Activated CD8-positive, alpha-beta T cell treated with anti-CD3 and anti-CD28 coated beads for 36 hours (primary cell): ENCODE measurements around the gene PRKG1. TPM values are rescaled to one million over a fixed set of nuclear protein-coding genes. Genes with fewer than 3 reads are reported as not detected.

Source experiments
- ATAC-seq: fragments of 200-7000 bp; cut with Tn5 transposase; one replicate; pipeline ENCODE4 v1.10.0; 2021; ENCODE audit warnings: mild to moderate bottlenecking, moderate library complexity
- CTCF ChIA-PET: fragments of 350-600 bp; sonication (Branson Sonifier 250); formaldehyde crosslinking; loops from one replicate; lab custom pipeline; 2021; ENCODE audit warnings: antibody characterized with exemption; lab: Charles Lee
- POLR2A ChIA-PET: fragments of 350-600 bp; sonication (Branson Sonifier 250); formaldehyde crosslinking; loops from one replicate; lab custom pipeline; 2021; ENCODE audit warnings: antibody characterized with exemption; lab: Charles Lee
- DNase-seq: peaks from one replicate; pipeline ENCODE4 v3.0.0-alpha.2; 2020
- H3K27ac Mint-ChIP-seq: one replicate; pipeline ENCODE4 v1.8.0; 2021; ENCODE audit warnings: mild to moderate bottlenecking, mixed read lengths
- H3K27me3 Mint-ChIP-seq: one replicate; pipeline ENCODE4 v1.8.0; 2021; ENCODE audit warnings: mixed read lengths
- H3K36me3 Mint-ChIP-seq: one replicate; pipeline ENCODE4 v1.8.0; 2021; ENCODE audit warnings: low read depth, mixed read lengths
- H3K4me1 Mint-ChIP-seq: one replicate; pipeline ENCODE4 v1.8.0; 2021; ENCODE audit warnings: low read depth, mixed read lengths
- H3K4me3 Mint-ChIP-seq: one replicate; pipeline ENCODE4 v1.8.0; 2021; ENCODE audit warnings: mild to moderate bottlenecking, moderate library complexity, mixed read lengths
- H3K9me3 Mint-ChIP-seq: one replicate; pipeline ENCODE4 v1.8.0; 2021; ENCODE audit warnings: mixed read lengths
- intact Hi-C: fragments of 100-400 bp; cut with micrococcal nuclease; formaldehyde crosslinking; loops from one replicate; pipeline ENCODE4 v1.10.0; 2022
- total RNA-seq, 2 experiments: library from RNA; stranded (reverse); gene quantifications; one replicate each; pipeline ENCODE4 v1.2.3, GENCODE V29; 2021
- TF ChIP-seq, protein P1 (sequence below): fragments of 200-600 bp; IDR thresholded peaks from one replicate; pipeline ENCODE4 v1.8.0; 2022; ENCODE audit warnings: antibody characterized with exemption, mild to moderate bottlenecking

PRKG1 gene
- total RNA-seq, 2 experiments from 2014 or later, result not detected

DNA sequence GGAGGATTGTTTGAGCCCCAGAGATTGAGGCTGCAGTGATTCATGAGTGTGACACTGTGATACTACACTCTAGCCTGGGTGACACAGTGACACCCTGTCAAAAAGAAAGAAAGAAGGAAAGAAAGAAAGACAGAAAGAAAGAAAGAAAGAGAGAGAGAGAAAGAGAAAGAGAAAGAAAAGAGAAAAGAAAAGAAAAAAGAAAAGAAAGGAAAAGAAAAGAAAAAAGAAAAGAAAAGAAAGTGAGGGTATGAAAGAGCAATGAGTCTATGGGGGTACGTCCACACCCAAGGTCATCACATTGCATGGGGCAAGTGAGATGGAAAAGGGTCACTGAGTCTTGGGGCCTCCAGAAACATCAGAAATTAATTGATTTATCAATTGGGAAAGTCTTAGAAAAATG is 760.3 kb downstream of the PRKG1 start:
- Mint-ChIP-seq H3K27me3 (peaks cover 2% of the 10 kb centered on the region), H3K36me3 (no peaks in the 10 kb centered on the region), H3K27ac (no peak overlapping the region), H3K9me3 (peaks cover 2% of the 10 kb centered on the region), H3K4me3 (no peak overlapping the region), H3K4me1 (no peaks in the 10 kb centered on the region)
- ATAC-seq (no peak), DNase-seq (no peak)
- TF ChIP-seq, protein P1, sequence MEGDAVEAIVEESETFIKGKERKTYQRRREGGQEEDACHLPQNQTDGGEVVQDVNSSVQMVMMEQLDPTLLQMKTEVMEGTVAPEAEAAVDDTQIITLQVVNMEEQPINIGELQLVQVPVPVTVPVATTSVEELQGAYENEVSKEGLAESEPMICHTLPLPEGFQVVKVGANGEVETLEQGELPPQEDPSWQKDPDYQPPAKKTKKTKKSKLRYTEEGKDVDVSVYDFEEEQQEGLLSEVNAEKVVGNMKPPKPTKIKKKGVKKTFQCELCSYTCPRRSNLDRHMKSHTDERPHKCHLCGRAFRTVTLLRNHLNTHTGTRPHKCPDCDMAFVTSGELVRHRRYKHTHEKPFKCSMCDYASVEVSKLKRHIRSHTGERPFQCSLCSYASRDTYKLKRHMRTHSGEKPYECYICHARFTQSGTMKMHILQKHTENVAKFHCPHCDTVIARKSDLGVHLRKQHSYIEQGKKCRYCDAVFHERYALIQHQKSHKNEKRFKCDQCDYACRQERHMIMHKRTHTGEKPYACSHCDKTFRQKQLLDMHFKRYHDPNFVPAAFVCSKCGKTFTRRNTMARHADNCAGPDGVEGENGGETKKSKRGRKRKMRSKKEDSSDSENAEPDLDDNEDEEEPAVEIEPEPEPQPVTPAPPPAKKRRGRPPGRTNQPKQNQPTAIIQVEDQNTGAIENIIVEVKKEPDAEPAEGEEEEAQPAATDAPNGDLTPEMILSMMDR, result no peak
- ChIA-PET POLR2A (no interaction called here), CTCF (no interaction called here)
- intact Hi-C loops, result no loop called here

DNA sequence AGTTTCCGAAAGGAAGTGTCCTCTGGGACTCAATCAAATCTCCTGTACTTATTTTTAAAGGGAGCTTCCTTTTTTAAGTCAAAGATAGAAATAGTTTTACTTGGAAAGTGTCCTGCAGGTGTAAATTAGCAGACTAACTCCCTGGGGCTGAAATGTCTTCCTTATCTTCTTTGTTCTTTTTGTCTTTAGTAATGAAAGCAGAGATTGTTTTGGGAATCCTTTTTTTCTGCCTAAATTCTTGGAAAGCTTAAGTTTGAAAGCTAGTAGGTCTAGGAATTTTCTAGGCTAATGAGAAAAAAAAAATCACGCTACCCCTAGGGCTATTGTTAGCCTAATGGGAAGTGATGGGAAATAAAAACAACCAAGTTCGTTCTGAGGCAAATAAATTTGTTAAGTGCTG is 764.2 kb downstream of the PRKG1 start:
- TF ChIP-seq, protein P1, result no peak
- H3K4me3 Mint-ChIP-seq, result no peak overlapping the region
- intact Hi-C loops, result no loop called here
- H3K27ac Mint-ChIP-seq, result no peak overlapping the region
- DNase-seq (no peak), ATAC-seq (no peak)
- H3K36me3 Mint-ChIP-seq, result no peaks in the 10 kb centered on the region
- CTCF ChIA-PET, result interaction anchor here (0.7 kb wide), 1 partner anchor 24 kb away, joined by 3 read pairs; no protein-coding TSS in a partner anchor
- no peaks in the 10 kb centered on the region for H3K4me1 Mint-ChIP-seq
- POLR2A ChIA-PET, result no interaction called here
- peaks cover 2% of the 10 kb centered on the region for H3K27me3 Mint-ChIP-seq
- H3K9me3 Mint-ChIP-seq, result peaks cover 2% of the 10 kb centered on the region

DNA sequence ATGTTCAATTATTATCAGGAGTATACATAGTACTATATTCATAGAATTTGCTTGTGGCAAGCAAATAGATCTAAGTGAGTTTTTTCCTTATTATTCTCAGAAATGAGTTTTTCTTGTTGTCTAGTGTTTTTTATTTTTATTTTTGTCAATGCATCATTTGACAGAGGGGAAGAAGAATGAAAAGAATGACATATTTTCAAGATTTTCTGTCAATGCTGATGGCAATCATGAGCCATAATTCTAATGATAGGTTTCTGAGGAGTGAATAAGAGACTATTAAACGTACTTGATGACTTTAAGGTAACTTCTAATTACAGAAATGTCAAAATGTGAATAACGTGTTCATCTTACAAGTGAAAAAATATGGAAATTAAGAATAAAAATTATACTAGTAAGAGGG is 769.7 kb downstream of the PRKG1 start:
- Mint-ChIP-seq H3K4me3 (no peak overlapping the region), H3K36me3 (no peaks in the 10 kb centered on the region), H3K27ac (no peak overlapping the region), H3K9me3 (no peaks in the 10 kb centered on the region), H3K27me3 (no peaks in the 10 kb centered on the region), H3K4me1 (no peaks in the 10 kb centered on the region)
- ChIA-PET POLR2A (no interaction called here), CTCF (no interaction called here)
- TF ChIP-seq, protein P1, result no peak
- DNase-seq (no peak), ATAC-seq (no peak)
- intact Hi-C loops, result no loop called here

DNA sequence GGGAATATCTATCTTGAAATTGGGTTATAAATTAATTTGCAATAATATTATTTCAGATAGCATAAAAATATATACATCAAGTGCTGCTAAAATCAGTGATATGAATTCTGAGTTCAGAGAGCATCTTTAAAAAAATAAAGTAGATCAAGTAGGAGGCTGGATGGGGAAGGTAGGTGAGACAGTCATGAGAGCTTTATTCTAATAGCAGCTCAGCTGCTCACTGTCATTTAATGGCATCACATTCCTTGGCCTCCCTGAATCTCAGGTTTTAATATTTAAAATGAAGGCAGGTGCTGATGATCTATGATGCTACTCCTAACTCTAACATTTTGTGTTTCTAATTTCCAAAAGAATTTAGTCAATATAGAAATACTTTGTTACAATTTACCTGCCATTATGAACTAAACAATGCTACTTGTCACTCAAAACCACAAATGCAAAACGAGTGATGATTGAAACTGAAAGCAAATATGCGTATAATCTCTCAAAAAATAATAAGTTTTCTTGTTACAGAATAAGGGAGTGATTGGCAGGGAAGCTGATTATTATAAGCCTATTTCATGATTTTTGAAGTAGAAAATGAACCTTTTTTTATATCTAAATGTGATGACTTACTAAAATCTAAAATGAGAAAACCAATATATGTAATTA is 772.7 kb downstream of the PRKG1 start:
- no peak overlapping the region for H3K27ac Mint-ChIP-seq
- ChIA-PET CTCF (no interaction called here), POLR2A (no interaction called here)
- H3K4me1 Mint-ChIP-seq, result no peaks in the 10 kb centered on the region
- no peaks in the 10 kb centered on the region for H3K9me3 Mint-ChIP-seq
- H3K36me3 Mint-ChIP-seq, result no peaks in the 10 kb centered on the region
- TF ChIP-seq, protein P1, result no peak
- intact Hi-C loops, result no loop called here
- no peak overlapping the region for H3K4me3 Mint-ChIP-seq
- no peak for ATAC-seq
- H3K27me3 Mint-ChIP-seq, result no peaks in the 10 kb centered on the region
- no peak for DNase-seq

GRCh38 chr10:51852297-51852696 is 778.0 kb downstream of the PRKG1 start:
- Mint-ChIP-seq H3K27me3 (peaks cover 2% of the 10 kb centered on the region), H3K4me3 (no peak overlapping the region), H3K36me3 (no peaks in the 10 kb centered on the region), H3K27ac (no peak overlapping the region), H3K4me1 (no peaks in the 10 kb centered on the region), H3K9me3 (no peaks in the 10 kb centered on the region)
- DNase-seq, result no peak
- TF ChIP-seq, protein P1, result no peak
- ATAC-seq, result no peak
- POLR2A ChIA-PET, result no interaction called here
- CTCF ChIA-PET, result no interaction called here
- intact Hi-C loops, result no loop called here
